SK-N-MC (cell line): ENCODE measurements around the gene USP40.

Experiments used
- EZH2 ChIP-seq: fragments of 200-600 bp; sonication (generic); IDR thresholded peaks from one replicate; pipeline ENCODE4 v1.6.1; 2017; ENCODE audit warnings: antibody characterized with exemption
- FOXP2 ChIP-seq: optimal IDR thresholded peaks from 2 replicates; pipeline ENCODE3; 2011; ENCODE audit warnings: mild to moderate bottlenecking, moderate library complexity; ENCODE audit not compliant: insufficient read depth; ENCODE audit errors: extremely low read length, control extremely low read depth
- POLR2AphosphoS5 ChIP-seq: IDR thresholded peaks from 2 replicates; pipeline ENCODE4 v1.6.1; 2012; ENCODE audit warnings: mild to moderate bottlenecking, low read depth, low read length, borderline replicate concordance

DNA sequence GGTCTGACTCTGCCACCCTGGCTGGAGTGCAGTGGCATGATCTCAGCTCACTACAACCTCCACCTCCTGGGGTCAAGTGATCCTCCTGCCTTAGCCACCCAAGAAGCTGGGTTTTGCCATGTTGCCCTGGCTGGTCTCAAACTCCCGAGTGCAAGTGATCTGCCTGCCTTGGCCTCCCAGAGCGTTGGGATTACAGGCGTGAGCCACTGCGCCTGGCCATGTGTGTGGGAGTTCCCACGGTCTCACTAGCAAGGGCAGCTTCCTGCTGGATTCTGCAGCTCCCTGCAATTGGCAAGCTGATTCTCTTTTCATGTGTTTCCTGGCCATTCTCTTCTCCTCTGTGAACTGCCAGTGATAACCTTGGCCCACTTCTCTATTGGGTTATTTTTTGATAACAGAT lies 84.0 kb downstream of the USP40 start:
- TF ChIP-seq EZH2 (no peak), POLR2AphosphoS5 (no peak), FOXP2 (no peak)
